ENCODE data around the gene FKBP1B.
"Not testable (repeated sequence)": the region's sequence is repeated elsewhere in the genome, so short reads cannot be mapped to it uniquely, and the experiment has no call there.

The FKBP1B gene

DNA sequence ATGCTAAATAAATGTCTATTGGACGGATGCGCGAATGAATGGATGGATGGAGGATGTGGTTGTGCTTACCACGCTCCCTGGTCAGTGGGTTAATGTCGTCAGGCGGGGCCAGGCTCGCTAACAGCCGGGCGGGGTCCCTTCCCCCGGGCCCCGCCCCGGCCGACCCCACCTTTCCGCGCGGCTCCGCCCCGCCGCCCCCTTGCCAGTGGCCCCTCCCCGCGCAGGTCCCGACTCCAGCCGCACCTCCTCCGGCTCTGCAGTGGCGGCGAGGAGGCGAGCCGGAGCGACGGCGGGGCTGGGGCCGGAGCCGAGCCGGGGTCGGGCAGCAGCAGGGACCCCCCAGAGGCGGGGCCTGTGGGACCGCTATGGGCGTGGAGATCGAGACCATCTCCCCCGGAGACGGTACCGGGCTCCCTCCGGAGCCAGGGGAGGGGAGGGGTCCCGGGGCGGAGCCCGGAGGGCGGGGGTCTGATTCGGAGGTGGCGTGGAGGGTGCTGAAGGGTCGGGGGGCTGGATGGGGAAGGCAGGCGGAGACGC is at the start of gene FKBP1B:
Gene FKBP1B (plus strand): TSS at position 257 of the 537 bp plus-strand sequence. CDS start 109 bp downstream, at position 366.
- Histone ChIP-seq H3K27me3 (ENCODE audit: control insufficient read depth, insufficient read depth, low read length) (no peaks in the 10 kb centered on the region), H3K9me3 (ENCODE audit: control insufficient read depth, low read depth, low read length) (no peaks in the 10 kb centered on the region), H3K9ac (ENCODE audit: low read length) (peak within 1 kb of the TSS; percentile 51), H3K36me3 (ENCODE audit: control insufficient read depth, low read depth, low read length) (peaks cover 3% of the 10 kb centered on the region), H3K27ac (ENCODE audit: low read length) (no peak within 1 kb of the TSS), H3K4me3 (ENCODE audit: low read length) (peak within 1 kb of the TSS; percentile 77), H3K4me1 (ENCODE audit: control insufficient read depth, low read depth, low read length) (peaks cover 6% of the 10 kb centered on the region)

DNA sequence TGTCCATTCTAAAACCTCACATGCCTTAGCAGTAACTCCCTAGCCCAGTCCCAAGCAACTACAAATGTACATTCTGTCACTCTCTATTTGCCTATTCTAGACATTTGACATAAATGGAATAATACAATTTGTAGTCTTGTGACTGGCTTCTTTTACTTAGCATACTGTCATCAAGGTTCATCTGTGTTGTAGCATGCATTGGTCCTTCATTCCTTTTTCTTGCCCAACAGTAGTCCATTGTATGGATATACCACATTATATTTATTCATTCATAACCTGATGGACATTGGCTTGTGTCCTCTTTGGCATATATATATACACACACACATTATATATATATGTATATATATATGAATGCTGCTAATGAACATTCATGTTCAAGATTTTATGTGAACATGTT is 41.8 kb upstream of the FKBP1B start:
- no peaks in the 10 kb centered on the region for H3K9me3 ChIP-seq (ENCODE audit: control insufficient read depth, low read depth, low read length)
- H3K9ac ChIP-seq (ENCODE audit: low read length): no peak overlapping the region
- H3K4me1 ChIP-seq (ENCODE audit: control insufficient read depth, low read depth, low read length): peaks cover 4% of the 10 kb centered on the region
- H3K27me3 ChIP-seq (ENCODE audit: control insufficient read depth, insufficient read depth, low read length): peaks cover 11% of the 10 kb centered on the region
- H3K27ac ChIP-seq (ENCODE audit: low read length): no peak overlapping the region
- no peaks in the 10 kb centered on the region for H3K36me3 ChIP-seq (ENCODE audit: control insufficient read depth, low read depth, low read length)
- no peak overlapping the region for H3K4me3 ChIP-seq (ENCODE audit: low read length)

GRCh38 chr2:24008672-24009366 is 40.7 kb upstream of the FKBP1B start:
- Histone ChIP-seq H3K27ac (ENCODE audit: low read length) (no peak overlapping the region), H3K9ac (ENCODE audit: low read length) (no peak overlapping the region), H3K36me3 (ENCODE audit: control insufficient read depth, low read depth, low read length) (no peaks in the 10 kb centered on the region), H3K4me1 (ENCODE audit: control insufficient read depth, low read depth, low read length) (peaks cover 4% of the 10 kb centered on the region), H3K4me3 (ENCODE audit: low read length) (no peak overlapping the region), H3K9me3 (ENCODE audit: control insufficient read depth, low read depth, low read length) (no peaks in the 10 kb centered on the region), H3K27me3 (ENCODE audit: control insufficient read depth, insufficient read depth, low read length) (peaks cover 11% of the 10 kb centered on the region)

DNA sequence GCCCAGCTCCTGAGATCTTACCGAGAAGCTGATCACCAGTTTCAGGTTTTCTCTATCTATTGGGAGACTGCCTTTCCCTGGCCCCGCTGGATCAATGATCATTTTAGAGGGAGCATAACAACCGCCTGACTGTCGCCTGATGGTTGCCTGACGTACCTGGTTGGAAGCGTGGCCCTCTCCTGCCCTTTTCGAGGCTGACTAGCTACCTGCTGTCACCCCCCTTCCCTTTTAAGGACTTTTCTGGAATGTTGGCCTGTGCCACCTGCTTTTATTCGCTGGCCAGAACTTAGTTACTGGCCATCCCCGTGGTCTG is 40.2 kb upstream of the FKBP1B start:
- H3K4me1 ChIP-seq (ENCODE audit: control insufficient read depth, low read depth, low read length): peaks cover 4% of the 10 kb centered on the region
- H3K9ac ChIP-seq (ENCODE audit: low read length): peak overlapping the region; percentile 25
- peak overlapping the region; percentile 52 for H3K4me3 ChIP-seq (ENCODE audit: low read length)
- no peaks in the 10 kb centered on the region for H3K36me3 ChIP-seq (ENCODE audit: control insufficient read depth, low read depth, low read length)
- H3K27me3 ChIP-seq (ENCODE audit: control insufficient read depth, insufficient read depth, low read length): peaks cover 11% of the 10 kb centered on the region
- no peaks in the 10 kb centered on the region for H3K9me3 ChIP-seq (ENCODE audit: control insufficient read depth, low read depth, low read length)
- H3K27ac ChIP-seq (ENCODE audit: low read length): no peak overlapping the region

DNA sequence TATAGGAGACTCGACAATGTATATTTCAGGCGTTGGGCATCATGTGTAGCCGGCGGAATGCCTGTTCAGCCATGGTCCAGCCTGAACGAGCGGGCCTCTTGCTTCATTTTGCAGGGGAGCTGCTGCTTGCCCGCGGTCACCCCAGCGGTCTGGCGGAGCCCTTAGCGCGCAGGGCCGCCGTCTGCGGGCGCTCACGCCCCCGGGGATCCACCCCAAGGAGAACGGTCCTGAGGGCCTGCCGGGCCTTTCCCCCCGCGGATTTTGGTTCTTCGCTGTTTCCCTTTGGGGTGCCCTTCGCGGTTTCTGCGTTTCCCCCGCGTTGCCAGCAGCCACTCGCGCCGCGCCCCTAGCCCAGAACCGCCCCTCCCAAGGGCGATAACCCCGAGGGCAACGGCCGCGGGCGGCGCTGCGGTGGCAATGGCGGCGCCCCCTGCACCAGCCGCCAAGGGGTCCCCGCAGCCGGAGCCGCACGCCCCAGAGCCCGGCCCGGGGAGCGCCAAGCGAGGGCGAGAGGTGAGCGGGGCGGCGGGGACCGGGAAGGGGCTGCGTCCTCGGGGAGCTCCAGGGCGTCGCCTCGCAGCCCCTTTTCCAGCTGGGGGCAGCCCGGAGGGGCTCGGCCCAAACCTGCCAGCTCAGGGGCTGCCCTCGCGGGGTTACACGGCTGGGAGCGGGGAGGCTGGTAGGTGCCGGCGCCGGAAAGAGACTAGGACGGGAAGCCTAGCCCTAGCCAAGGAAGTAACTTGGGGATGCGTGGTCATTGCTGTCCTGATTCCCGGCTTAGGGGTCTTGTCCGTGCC is 39.7 kb upstream of the FKBP1B start, which contains the start of gene MFSD2B:
Gene MFSD2B (plus strand): TSS at position 406 of the 797 bp plus-strand sequence. CDS start 12 bp downstream, at position 418.
- H3K4me1 ChIP-seq (ENCODE audit: control insufficient read depth, low read depth, low read length): peaks cover 4% of the 10 kb centered on the region
- no peaks in the 10 kb centered on the region for H3K9me3 ChIP-seq (ENCODE audit: control insufficient read depth, low read depth, low read length)
- peak within 1 kb of the TSS; percentile 52 for H3K4me3 ChIP-seq (ENCODE audit: low read length)
- no peak within 1 kb of the TSS for H3K27ac ChIP-seq (ENCODE audit: low read length)
- H3K9ac ChIP-seq (ENCODE audit: low read length): peak within 1 kb of the TSS; percentile 25
- H3K27me3 ChIP-seq (ENCODE audit: control insufficient read depth, insufficient read depth, low read length): peaks cover 11% of the 10 kb centered on the region
- no peaks in the 10 kb centered on the region for H3K36me3 ChIP-seq (ENCODE audit: control insufficient read depth, low read depth, low read length)

DNA sequence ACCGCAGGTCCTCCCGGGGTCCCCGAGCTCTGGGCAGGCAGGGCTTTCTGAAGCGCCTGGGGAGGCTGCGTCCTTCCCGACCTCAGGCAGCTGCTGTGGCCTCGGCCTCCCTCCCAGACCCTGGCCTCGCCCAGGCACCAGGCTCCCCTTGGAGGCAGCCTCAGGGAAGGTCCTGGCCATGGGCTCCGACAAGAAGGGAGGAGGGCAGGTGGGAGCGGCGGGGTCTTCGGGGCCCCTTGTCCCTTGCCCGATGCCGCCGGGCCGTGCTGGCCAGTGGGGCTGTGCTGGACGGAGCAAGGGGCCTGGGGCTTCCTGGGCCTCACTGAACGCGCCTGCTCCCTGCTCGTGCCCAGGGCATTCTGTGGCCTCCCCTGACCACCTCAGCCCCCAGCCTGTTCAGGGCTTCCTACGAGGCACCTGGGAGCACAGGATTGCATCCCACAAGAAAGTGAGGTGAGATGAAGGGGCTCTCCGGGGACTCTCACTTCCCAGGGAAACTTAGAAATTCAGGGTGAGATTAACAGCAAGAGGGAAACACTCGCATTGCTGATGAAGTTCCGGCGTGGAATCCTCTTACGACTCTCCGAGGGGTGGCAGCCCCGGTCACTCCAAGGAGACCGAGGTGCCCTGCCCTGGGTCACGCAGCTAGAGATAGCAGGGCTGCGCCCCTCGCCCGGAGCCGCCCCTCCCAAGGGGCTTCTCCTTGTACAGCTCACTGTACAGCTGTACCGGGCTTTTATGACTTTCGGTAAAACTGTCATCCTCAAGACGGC is 38.9 kb upstream of the FKBP1B start:
- Histone ChIP-seq H3K27ac (ENCODE audit: low read length) (no peak overlapping the region), H3K36me3 (ENCODE audit: control insufficient read depth, low read depth, low read length) (no peaks in the 10 kb centered on the region), H3K9me3 (ENCODE audit: control insufficient read depth, low read depth, low read length) (no peaks in the 10 kb centered on the region), H3K9ac (ENCODE audit: low read length) (peak overlapping the region; percentile 25), H3K27me3 (ENCODE audit: control insufficient read depth, insufficient read depth, low read length) (peaks cover 11% of the 10 kb centered on the region), H3K4me1 (ENCODE audit: control insufficient read depth, low read depth, low read length) (peaks cover 4% of the 10 kb centered on the region), H3K4me3 (ENCODE audit: low read length) (peak overlapping the region; percentile 52)

GRCh38 chr2:24011250-24012104 is 38.1 kb upstream of the FKBP1B start:
- Histone ChIP-seq H3K9me3 (ENCODE audit: control insufficient read depth, low read depth, low read length) (no peaks in the 10 kb centered on the region), H3K36me3 (ENCODE audit: control insufficient read depth, low read depth, low read length) (no peaks in the 10 kb centered on the region), H3K4me3 (ENCODE audit: low read length) (no peak overlapping the region), H3K27me3 (ENCODE audit: control insufficient read depth, insufficient read depth, low read length) (peaks cover 11% of the 10 kb centered on the region), H3K27ac (ENCODE audit: low read length) (no peak overlapping the region), H3K4me1 (ENCODE audit: control insufficient read depth, low read depth, low read length) (peaks cover 4% of the 10 kb centered on the region), H3K9ac (ENCODE audit: low read length) (no peak overlapping the region)

DNA sequence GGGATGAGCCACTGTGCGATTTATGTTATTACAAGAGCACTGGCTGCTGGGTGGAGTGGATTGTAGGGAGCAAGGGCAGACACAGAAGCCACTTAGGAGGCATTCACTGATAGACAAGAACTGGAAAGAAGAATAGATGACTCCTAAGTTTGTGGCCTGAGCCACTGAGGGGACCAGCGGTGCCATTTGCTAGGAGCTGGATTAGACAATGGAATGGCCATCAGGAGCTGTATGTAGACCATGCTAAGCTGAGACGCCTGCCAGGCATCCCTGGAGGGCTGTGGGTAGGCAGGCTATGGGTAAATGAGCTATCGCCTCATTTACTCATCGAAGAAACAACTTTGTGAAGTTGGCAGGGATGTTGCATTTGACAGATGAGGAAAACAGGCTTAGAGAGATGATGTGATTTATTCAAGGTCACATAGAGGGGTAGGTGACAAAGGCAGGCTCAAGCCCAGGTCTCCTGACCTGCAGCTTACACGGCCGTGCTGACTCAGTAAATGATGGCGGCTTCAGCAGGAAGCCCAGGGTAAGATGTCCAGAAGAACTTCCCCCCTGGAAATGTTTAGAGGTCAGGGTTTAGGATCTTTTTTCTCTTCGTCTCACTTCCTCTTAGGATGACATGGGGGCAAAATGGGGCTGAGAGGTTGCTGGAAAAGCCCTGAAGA is 36.9 kb upstream of the FKBP1B start:
- no peak overlapping the region for H3K9ac ChIP-seq (ENCODE audit: low read length)
- H3K4me3 ChIP-seq (ENCODE audit: low read length): no peak overlapping the region
- H3K27me3 ChIP-seq (ENCODE audit: control insufficient read depth, insufficient read depth, low read length): peaks cover 11% of the 10 kb centered on the region
- no peaks in the 10 kb centered on the region for H3K36me3 ChIP-seq (ENCODE audit: control insufficient read depth, low read depth, low read length)
- H3K27ac ChIP-seq (ENCODE audit: low read length): no peak overlapping the region
- peaks cover 4% of the 10 kb centered on the region for H3K4me1 ChIP-seq (ENCODE audit: control insufficient read depth, low read depth, low read length)
- H3K9me3 ChIP-seq (ENCODE audit: control insufficient read depth, low read depth, low read length): no peaks in the 10 kb centered on the region

DNA sequence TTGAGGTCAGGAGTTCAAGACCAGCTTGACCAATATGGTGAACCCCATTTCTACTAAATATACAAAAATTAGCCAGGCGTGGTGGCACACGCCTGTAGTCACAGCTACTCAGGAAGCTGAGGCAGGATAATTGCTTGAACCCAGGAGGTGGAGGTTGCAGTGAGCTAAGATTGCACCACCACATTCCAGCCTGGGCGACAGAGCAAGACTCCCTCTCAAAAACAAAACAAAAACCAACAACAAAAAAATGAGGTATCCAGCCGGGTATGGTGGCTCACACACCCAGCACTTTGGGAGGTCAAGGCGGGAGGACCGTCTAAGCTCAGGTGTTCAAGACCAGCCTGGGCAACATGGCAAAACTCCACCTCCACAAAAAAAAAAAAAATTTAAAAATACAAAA is 34.6 kb upstream of the FKBP1B start:
- not testable (repeated sequence) for H3K9me3 ChIP-seq (ENCODE audit: control insufficient read depth, low read depth, low read length); H3K36me3 ChIP-seq (ENCODE audit: control insufficient read depth, low read depth, low read length); H3K9ac ChIP-seq (ENCODE audit: low read length); H3K4me1 ChIP-seq (ENCODE audit: control insufficient read depth, low read depth, low read length); H3K27ac ChIP-seq (ENCODE audit: low read length); H3K27me3 ChIP-seq (ENCODE audit: control insufficient read depth, insufficient read depth, low read length); H3K4me3 ChIP-seq (ENCODE audit: low read length)

- no peaks in the 10 kb centered on the region for H3K9me3 ChIP-seq (ENCODE audit: control insufficient read depth, low read depth, low read length)
Observed at GRCh38 chr2:24015562-24016375, 33.8 kb upstream of the FKBP1B start.

More at GRCh38 chr2:24015562-24016375, 33.8 kb upstream of the FKBP1B start:
- Histone ChIP-seq H3K4me1 (ENCODE audit: control insufficient read depth, low read depth, low read length) (peaks cover 8% of the 10 kb centered on the region), H3K4me3 (ENCODE audit: low read length) (no peak overlapping the region), H3K27me3 (ENCODE audit: control insufficient read depth, insufficient read depth, low read length) (no peaks in the 10 kb centered on the region), H3K36me3 (ENCODE audit: control insufficient read depth, low read depth, low read length) (no peaks in the 10 kb centered on the region), H3K27ac (ENCODE audit: low read length) (no peak overlapping the region), H3K9ac (ENCODE audit: low read length) (no peak overlapping the region)

Data from iPS-18a (cell line).